Astrocyte of the hippocampus (primary cell): Measurements from ENCODE around the gene CALML3.
"Not testable (repeated sequence)": the region's sequence is repeated elsewhere in the genome, so short reads cannot be mapped to it uniquely, and the experiment has no call there.

Experiments
- DNase-seq: peaks from one replicate; pipeline ENCODE4 v3.0.0; 2011; ENCODE audit warnings: low read depth, low spot score

Gene CALML3

GRCh38 chr10:5553400-5554170 lies 28.8 kb downstream of the CALML3 start:
- DNase-seq, result no peak

DNA sequence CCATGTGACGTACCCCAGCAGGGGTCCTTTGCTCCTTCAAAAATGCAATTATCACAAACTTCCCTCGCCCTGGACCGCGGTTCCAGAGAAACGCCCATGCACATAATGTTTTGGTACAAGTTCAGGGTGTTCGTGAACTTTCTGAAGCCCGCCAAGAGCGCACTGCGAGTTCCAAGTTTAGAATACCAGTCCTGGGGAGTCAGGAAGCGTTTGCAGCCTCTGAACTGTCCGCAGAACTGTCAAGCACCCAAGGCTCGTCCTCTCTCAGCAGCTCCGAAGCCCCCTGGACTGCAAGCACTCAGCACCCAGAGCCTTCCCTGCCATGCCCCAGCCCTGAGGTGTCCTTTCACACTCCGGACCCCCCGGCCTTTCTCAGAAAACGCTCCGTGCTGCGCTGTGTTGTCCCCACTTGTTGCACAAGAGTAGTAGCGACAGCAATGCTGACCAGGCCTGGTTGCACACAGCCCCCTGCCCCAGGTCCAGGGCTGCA lies 30.3 kb downstream of the CALML3 start:
- no peak for DNase-seq

GRCh38 chr10:5555881-5556280 lies 31.1 kb downstream of the CALML3 start:
- no peak for DNase-seq

GRCh38 chr10:5556576-5556975 lies 31.8 kb downstream of the CALML3 start:
- DNase-seq, result no peak

DNA sequence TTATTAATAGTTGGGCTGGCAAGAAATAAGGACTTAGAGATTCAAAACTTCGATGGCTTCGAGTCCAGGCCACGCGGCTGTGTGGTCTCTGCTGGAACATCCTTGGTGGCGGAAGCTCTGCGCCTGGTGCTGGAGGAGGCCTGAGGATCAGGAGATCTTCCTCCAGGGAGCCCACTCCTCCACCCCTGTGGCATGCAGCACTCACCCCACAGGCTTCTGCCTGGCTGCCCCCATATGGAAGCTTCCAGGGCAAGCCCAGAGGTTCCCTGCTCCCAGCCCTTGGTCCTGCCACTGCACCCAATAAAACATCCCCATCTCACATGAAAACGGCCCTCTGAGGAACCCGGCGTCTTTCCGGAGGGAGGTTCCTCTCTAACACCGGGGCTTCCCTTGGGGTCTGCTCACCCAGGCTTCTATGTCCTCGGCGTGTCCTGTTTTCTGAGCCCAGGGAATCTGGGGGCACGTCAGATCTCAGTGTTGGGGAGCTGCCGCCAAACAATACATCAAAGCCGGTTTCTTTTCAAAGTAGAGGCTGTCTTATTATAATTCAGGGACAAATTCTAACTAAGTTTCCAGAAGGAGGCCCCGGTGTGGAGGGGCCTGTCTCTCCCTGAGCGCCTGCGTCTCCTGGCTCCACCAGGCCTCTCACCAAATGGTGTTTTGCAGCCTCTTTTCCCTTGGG lies 32.4 kb downstream of the CALML3 start:
- no peak for DNase-seq

GRCh38 chr10:5557799-5558771 lies 33.3 kb downstream of the CALML3 start:
- DNase-seq, result no peak

GRCh38 chr10:5559022-5559421 lies 34.3 kb downstream of the CALML3 start:
- DNase-seq, result not testable (repeated sequence)

DNA sequence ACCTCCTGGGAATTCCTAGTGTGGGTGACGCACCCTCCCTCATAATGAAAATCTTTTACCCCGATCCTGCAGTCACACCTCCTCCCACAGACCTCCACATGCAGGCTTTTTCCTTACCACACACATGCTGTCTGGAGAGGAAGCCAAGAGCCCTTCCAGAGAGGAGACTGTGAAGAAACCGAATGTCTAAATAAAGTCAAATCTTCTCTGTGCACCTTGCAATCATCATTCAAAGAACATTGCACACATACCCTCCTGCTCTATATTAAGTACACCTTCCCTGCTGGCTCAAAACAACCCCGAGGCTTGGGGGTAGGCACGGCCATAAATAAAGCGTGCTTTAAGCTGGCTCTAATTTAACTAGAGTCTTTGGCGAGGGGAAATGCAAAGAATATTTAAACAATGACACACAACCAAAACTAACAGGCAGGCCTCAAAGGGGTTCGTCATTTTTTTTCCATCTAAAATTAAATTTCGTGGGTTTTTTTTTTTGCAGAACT lies 34.9 kb downstream of the CALML3 start:
- DNase-seq, result peak; percentile 58

GRCh38 chr10:5560142-5560816 lies 35.5 kb downstream of the CALML3 start:
- DNase-seq, result no peak

GRCh38 chr10:5560817-5561703 lies 36.3 kb downstream of the CALML3 start:
- no peak for DNase-seq

DNA sequence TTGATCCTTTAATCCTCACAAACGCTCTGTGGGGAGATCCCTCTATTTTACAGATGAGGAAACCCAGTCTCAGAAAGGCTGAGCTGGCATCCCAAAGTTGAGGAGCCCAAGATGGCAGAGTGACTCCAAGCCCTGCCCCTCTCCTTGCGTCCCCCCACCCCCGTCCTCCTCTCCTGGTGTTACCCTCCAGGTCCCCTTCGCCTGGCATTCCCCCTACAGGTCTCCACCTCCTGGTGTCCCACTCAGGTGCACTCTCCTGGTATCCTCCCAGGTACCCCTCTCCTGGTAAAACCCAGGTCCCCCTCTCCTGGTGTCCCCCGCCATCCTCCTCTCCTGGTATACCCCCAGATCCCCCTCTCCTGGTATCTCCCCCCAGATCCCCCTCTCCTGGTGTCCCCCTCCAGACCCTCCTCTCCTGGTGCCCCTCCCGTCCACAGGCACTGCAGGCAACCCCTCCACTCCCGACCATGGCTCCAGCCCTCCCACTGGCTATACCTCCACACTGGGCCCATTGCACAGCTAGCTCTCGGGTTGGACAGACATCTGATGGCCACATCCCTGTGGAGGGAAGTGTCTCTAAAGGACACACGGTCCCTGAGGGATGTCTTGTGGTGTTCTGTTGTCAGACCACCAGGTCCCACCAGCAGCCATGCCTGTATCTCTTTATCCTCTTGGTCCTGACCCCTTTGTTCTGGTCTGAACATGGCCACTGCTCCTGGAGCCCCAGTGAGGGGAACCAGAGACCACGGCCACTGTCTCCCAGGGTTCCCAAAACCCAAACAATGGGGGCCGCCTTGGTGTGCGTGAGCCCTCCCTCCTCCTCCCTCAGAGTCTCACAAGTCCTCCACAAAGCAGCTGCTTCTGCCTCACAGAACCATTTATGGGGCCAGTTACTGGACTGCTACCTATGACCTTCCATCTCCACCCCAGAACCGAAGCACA lies 37.2 kb downstream of the CALML3 start:
- DNase-seq, result no peak

DNA sequence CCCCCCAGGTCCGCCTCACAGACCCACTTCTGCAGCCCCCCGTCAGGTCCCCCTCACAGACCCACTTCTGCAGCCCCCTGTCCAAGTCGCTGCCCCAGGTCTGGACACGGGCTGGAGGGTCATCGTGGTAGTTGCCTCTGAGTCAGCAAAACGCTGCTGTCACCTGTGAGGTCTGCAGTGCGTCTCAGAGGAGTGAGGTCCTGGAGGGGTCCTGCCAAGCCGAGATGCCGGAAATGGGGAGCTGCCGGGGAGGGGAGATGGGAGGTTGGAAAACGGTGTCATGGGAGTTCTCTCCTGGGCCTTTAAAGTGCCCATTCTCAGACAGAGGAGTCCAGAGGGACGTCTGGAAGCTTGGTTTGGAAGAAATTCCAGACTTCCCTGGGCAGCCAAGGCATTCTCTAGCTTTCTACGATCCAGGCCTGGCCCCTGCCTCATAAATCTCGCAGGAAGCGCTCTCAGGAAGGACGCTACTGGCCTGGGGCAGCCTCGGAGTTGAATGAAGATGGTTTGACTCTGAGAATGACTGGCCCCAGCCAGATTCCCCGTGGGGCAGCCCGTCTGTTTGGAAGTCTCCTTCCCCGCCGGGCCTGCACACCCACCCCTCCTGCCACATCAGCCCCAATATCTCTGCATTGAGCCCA lies 38.7 kb downstream of the CALML3 start:
- DNase-seq, result no peak

DNA sequence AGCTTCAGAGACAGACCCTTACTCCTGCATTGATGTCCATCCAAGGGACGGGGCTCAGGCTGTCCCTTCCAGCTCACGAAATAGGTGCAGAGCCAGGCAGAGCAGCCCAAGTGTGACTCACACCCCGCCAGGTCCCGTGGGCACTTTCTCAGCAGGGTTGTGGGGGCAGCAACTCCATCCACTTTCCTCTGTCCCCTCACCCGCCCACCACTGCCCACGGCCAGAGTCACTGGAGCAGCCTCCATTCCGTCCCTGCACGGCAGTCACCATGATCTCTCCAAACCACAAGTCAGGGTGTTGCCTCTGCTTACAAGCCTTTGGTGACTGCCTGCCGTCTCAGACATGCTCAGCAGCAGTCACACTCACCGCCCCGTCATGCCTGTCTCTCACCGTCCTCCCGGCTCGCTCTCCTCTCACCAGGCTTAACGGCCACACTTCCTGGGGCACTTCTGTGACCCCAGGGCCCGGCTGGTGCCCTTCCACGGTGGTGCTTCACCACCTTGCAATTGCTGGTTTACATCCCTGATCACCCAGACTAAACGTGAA lies 39.3 kb downstream of the CALML3 start:
- peak; percentile 49 for DNase-seq

DNA sequence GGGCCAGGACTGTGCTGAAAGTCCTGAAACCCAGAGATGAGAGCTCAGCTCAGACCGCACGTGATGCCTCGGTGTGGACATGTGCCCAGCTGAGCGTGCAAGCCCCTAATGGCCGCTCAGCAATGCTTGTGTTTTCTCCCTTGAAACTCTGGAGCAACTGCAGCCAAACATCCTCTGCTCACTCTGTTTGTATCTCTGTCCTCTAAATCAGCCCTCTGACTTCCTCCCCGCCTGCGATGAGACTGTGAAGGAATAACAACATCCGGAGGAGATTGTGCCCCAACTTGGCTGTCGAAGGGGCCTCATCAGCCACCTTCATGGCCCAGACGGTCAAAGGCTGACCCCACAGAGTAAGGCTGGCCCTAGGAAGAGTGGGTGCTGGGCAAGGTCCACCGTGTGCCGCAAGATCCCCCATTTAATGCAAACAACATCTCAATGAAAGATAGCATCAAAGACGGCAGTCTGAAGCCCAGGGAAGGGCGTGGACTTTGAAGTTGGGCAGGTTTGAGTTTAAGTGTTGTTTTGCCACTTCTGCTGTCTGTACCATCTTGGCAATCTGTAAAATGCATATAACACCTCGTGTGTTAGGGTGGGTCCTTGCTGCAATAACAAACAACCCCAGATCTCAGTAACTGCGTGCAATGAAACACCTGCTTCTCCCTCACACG lies 39.9 kb downstream of the CALML3 start:
- no peak for DNase-seq

DNA sequence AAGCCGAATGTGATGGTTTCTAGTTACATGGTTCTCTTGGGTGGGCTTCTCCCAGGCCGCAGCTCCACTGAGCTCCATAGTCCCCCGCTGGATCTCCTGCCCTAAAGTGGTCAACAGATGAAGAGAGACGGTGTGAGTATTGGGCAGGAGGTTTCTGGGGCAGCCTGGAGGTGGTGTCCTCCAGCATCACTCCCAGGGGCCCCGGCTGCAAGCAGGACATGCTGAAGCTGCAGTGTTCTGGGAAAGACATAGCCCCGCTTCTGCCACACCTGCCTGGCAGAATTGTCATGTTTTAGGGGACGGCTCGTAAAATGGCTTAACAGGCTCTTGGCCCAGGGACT lies 40.4 kb downstream of the CALML3 start:
- DNase-seq, result no peak

- DNase-seq, result no peak
Observed at GRCh38 chr10:5565671-5566581, 41.2 kb downstream of the CALML3 start.

DNA sequence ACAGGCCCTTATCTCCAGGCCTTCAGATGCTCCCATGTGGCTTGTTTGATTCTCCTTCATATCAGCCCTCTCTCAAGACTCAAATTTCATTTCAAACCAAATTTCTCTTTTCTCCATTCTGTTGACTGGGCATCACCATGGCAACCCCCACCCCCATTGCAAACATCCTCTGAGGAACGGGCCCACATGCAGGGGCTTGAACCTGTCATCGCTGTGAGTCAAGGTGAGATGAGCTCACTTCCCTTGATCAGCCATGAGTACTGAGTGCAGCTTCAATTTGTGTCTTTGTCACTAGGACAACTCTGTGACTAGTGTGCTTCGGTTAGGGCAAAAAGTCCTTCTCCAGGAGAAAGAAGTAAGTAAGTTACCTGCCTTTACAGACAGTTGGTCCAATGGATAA lies 41.9 kb downstream of the CALML3 start:
- no peak for DNase-seq
